ENCODE measurements around the gene JAM2.
"Not testable (repeated sequence)": the region's sequence is repeated elsewhere in the genome, so short reads cannot be mapped to it uniquely, and the experiment has no call there.

Gene JAM2

DNA sequence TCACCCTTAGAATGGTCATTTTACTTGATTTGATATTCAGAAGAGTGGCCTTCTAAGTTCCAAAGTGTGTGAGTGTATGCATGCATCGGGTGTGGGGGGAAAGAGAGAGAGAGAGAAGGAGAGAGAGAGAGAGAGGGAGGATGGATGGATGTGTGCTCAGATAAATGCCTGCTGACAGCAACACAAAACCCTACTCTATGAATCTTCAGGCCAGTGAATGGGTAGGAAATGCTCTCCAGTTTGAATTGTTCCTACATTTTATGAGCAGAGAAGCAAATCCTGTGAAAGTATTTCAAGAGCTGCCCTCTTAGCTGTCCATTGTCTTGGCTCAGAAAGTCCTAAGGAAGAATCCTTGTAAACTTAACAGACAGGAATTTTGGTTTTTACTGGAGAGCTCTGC, 7.4 kb downstream of the JAM2 start:
- DNase-seq, result no peak

DNA sequence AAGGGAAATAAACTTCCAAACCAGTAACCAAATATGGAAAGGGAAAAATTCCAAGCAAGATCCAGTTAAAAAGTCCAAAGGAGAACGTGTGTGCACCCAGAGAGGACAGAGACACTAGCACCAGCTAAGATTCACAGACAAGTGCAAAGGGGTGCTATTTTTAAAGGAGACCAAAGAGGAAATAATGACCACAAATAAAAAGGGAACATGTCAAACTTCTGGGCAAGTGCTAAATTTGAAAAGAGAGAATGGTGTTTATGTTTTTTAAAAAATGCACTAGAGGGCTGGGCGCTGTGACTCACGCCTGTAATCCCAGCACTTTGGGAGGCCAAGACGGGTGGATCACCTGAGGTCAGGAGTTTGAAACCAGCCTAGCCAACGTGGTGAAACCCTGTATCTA, 8.6 kb downstream of the JAM2 start:
- no peak for DNase-seq

DNA sequence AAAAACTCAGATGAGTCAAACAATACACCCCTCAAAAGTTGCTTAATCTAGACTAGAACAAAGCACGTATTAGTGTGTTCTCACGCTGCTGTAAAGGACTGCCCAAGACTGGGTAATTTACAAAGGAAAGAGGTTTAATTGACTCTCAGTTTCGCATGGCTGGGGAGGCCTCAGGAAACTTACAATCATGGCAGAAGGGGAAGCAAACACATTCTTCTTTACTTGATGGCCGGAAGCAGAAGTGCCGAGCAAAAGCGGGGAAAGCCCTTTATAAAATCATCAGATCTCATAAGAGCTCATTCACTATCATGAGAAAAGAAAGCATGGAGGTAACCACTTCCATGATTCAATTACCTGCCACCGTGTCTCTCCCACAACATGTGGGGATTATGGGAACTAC, 10.1 kb downstream of the JAM2 start:
- no peak for DNase-seq

DNA sequence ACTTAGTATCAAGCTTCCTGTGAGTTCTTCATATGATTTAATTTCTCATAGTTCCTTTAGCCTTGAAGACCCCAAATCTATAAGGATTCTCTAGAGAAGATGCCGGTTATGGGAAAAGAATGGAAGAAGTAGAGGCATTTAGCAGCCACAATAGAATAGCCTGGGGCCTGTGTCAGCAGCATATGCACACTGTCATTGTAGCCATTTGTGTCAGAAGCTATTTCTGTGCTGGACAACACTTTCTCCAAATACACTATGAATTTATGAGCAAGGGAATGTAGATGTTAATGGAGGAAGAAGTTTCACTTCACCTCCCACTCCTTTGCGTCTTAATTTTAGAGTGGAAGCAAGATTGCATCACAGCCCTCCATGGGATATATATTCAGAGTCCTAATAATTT, 17.4 kb downstream of the JAM2 start:
- DNase-seq, result no peak

DNA sequence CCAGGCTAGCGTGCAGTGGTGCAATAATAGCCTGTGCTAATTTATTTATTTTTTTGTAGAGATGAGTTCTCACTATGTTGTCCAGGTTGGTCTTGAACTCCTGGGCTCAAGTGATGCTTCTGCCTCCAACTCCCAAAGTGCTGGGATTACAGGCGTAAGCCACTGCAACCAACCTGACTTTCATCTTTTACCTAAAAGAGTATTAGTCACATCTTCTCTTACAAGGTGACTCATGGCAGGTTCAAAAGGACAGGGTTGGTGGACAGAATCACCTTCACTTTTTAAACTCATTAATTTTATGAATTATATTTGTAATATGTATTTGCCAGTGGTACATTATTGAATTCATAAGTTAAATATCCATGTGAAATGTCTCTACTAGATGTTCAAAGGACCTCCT, 18.1 kb downstream of the JAM2 start:
- DNase-seq, result no peak

DNA sequence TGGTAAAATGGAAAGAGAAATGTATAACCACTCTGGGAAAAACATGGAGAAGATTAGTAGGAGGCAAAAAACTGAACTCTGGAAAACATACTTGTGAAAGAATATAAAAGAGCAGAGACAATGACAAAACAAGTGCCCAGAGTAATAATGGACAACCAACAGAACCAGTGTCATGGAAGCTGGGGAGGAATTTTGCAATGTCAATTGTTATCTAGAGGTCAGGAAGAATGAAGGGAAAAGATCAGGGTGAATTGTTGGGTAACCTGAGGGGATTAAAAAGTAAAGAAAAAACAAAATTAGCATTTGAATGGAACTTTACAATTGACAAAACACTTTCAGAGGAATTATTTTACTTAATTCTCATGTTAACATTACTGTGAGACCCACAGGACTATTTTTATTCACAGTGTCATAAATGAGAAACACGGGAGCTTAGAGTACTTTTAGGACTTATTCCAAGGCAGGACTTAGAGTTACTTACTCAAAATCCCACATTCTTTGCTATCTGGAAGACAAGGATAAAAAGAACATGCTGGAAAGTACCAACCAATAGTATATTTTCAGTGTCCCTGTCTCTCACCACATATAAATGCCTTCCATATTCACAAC, 19.5 kb downstream of the JAM2 start:
- no peak for DNase-seq

DNA sequence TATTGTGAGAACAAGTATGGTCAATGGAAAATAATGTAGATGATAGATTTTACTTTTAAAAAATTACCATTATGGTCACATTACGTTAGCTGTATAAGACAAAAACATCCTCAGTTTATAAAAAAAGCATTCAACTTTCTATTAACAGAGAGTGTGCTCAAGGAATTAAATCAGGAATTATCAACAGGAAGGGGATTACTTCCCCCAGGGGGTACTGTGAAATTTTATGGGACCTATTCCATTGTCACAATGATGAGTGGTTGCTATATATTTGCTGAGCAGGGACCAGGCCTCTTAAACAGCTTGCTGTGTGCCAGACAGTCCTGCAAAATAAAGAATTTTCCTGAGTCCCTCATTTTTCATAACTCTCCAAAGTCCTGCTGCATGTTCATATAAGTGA, 21.2 kb downstream of the JAM2 start:
- no peak for DNase-seq

DNA sequence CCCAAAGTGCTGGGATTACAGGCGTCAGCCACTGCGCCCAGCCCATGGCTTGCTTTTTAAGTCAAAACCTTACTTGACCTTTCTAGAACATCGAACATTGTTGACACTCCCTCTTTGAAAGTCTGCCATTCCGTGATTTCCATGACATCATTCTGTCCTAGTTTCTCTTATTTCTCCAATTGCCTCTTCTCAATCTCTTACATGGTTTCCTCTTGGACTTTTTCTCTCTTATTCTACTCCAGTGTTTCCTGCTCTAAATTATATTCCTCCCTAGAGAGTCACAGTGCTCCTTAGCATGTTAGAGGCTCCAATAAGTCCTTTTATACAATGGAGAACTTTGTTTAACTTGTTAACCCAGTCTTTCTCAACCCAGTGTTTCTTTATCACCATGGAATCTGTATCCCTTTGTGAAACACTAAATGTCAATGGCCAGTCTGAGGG, 25.5 kb downstream of the JAM2 start:
- no peak for DNase-seq

DNA sequence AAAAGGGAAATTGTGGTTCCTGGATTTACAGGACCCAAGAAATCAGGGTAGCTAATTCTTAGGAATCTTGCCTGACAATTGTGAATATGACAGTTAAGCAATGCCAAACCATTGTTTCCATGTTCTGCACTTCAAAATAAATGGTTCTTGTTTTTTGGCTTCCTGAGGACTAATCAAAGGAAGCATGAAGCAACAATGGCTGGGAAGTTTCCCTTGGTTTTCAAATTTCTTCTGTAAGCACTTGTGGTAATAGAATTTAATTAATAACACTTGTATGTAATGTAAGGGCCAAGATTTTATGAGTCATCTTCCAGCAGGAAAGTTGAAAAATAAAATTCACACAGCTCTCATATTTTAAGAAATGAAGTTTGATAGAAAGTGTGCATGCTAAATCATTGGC, 31.7 kb downstream of the JAM2 start:
- DNase-seq, result no peak

DNA sequence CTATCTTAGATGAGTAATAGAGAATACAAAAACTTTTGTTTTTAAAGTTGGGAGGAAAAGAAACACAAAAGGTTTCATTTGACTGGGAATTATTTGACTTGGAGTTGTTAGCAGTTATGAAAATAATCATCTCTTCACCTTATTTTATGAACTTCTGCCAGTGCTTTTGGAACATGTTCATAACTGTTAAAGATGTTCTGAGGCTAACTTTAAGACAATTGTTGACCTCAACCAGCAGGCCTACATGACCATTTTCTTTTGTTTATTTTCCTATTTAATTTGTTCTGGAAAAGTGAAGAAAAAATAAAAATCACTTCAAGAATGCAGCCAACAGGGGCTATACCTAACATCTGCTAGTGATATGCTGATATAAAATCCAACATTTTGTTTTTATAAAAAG, 37.4 kb downstream of the JAM2 start:
- DNase-seq, result no peak

DNA sequence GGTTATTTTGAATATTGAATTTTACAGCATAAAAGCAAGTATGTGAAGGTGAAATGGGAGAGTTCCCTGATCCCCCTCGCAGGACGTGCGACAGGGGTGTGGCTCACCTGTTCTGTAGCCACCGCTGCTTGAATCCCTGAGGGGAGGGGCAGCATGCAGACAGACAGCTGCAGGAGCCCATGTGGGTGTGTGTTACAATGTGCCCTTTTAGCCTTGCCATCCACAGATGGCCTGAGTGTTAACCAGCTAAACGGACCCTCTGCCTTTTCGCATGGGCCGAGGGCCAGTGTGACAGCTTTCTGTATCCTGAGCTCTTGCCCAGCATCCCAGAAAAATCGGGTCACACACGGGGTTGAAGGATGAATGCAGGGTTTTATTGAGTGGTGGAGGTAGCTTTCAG, 43.3 kb downstream of the JAM2 start:
- DNase-seq, result no peak

DNA sequence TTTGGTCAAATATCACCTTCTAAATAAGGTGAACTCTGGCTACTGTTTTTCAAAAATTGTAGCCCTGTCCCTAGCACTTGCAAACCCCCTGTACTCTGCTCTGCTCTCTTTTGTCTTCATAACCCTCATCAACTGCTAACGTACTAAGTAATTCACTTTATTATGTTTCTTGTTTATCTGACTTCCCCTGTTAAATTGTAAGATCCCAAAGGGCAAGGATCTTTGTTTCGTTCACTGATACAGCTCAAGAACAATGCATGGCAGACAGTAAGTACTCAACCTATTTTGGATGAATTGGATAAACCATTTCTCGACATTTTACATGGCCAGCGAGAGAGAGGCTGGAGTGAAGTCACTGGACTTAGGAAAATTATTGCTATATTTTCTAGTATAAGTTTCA, 48.7 kb downstream of the JAM2 start:
- no peak for DNase-seq

DNA sequence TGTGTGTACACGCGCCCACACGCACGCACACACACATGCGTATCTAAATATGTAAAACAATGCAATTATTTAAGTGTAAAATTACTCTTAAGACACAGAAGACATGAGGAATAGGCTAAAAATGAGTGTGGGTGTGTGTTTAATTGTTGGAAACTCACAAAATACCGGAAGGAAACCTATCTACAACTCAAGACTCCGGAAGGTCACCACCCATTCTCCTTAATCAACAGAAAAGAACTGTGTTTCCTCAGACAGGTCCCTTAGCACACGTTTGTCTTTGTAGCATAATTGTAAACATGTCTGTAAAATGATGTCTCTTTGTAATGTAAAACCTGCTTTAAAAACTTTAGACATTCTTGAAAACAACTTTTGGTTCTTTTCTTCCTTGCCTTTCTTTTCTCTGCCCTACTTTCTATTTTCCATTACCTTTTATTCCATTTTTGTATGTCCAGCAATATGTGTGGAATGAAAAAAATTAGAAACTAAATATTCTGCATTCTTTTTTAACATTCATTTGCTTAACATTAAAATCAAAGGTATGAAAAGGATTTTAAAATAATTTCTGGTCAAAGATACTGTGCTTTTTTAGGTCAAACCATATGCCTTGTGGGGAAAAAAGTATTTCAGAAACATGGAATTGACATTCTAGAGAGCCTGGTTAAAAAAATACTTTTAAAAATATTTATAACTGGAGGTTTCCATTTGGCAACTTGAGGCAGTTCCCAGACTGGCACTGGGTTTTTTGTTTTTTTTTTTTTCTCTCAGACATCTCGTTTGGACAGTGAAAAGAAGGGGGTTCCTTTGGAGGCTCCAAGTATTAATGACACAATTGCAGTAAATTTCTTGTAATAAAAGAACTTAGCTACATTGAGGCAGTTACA, 49.5 kb downstream of the JAM2 start:
- no peak for DNase-seq

DNA sequence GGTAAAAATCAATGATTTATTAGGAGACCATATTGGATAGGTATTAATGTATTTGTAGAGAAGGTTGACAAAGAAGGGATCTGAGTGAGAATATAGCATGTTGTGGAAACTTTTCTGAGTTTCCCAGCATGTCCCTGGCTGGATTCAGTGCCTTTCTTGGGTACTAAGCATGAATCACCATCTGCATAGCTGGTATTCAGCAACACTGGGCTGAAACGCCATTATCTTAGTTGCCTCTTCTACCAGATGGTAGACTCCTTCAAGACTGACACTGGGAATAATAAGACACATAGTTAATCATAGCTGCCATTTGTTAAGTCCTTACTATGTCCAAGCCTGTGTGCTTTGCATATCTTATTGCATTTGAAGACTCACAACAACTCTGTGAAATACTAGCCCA, 50.2 kb downstream of the JAM2 start:
- DNase-seq, result no peak

DNA sequence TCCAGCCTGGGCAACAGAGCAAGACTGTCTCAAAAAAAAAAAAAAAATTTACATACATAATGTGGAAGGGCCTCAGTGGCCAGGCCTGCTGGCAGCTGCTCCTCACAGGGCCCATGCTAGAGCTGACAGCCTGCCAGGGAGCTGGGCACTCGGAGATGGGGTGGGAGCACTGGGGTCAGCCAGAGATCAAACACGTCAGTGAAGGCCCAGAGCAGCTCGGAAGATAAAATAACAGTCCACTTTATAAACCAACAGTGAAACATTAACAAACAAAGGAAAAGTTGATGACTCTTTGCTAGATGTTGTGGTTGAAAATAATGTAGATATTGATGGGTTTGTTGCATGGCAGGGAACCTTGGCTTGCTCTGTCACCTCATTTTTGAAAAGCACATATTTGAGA, 52.9 kb downstream of the JAM2 start:
- no peak for DNase-seq

DNA sequence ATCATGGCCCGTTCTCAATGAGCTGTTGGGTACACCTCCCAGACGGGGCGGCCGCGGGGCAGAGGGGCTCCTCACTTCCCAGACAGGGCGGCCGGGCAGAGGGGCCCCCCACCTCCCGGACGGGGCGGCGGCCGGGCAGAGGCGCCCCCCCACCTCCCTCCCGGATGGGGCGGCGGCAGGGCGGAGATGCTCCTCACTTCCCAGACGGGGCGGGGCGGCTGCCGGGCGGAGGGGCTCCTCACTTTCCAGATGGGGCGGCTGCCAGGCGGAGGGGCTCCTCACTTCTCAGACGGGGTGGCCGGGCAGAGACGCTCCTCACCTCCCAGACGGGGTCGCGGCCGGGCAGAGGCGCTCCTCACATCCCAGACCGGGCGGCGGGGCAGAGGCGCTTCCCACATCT, 56.4 kb downstream of the JAM2 start:
- DNase-seq, result not testable (repeated sequence)

DNA sequence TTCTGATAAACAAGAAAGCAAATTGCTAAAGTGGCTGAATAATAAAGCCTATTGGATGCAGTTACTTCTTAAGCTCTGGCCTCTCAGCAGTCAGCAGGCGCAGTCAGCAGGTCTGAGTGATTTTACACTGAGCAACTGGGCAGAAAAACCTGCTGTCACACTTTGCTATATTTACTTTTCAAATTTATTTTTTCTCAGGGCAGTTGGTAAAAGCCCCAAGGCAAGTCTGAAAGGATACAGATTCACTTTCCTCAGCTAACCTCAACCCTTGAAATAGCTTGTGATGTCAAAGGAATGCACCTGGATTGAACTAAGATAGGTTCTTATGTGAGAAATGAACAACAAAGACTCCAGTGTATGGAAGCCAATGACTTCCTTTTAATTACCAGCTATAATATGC, 61.7 kb downstream of the JAM2 start:
- no peak for DNase-seq

DNA sequence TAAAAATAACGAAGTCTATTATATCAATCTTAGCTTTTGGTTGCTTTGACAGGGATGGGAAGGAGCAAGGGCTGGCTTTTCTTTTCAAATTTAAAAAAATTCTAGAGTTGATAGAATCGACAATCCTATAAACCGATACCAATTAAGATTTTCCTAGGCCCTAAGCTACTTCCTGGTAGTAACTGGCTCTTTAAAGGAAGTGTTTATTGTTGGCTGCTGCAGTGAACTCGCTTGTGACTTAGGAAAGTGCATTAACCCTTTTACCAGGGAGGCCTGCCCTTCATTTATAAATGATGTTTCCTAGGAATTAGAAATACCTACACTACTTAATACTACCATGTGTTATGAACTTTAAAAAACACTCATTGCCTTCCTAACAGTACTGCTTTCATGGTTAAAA, 62.5 kb downstream of the JAM2 start:
- no peak for DNase-seq

DNA sequence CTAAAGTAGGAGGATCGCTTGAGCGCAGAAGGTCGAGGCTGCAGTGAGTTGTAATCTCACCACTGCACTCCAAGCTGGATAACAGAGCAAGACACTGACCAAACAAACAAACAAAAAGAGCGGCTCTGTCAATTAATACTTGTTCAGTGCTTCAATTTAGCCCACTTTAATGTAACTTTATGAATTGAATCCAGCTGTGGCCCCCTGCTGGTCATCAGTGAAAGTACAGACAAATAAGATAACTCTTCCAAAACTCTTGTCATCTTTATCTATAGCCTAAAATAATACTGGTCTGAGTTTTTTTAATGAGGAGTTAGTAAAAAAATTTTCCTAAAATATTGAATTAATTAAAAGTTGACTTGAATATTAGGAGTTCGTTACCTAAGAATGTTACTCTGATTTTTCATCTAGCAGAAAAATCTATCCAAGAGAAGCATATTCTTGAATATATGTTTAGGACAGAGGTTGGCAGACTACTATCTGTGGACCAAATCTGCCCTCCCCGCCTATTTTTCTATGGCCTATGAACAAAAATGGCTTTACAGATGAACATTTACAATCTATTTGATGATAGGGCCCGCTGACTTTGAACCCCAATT, 69.5 kb downstream of the JAM2 start:
- peak; percentile 76 for DNase-seq

DNA sequence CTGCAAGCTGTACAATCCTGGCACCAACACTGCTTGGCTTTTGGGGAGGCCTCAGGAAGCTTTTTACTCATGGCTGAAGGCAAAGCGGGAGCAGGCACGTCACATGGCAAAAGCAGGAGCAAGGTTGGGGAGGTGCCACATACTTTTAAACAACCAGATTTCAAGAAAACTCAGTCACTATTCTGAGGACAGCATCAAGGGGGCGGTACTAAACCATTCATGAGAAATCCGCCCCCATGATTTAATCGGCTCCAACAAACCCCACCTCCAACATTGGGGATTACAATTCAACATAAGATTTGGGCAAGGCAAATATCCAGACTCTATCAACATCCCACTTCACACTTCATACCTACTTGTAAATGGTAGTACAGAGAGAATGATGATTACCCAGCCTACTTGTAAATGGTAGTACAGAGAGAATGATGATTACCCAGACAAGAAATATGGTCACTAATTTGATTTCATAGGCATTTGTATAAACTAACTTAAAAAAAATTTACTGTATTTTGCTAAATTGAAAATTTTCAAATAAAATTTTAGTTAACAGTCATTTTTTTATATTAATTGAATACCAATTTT, 70.7 kb downstream of the JAM2 start:
- DNase-seq, result peak; percentile 19

DNA sequence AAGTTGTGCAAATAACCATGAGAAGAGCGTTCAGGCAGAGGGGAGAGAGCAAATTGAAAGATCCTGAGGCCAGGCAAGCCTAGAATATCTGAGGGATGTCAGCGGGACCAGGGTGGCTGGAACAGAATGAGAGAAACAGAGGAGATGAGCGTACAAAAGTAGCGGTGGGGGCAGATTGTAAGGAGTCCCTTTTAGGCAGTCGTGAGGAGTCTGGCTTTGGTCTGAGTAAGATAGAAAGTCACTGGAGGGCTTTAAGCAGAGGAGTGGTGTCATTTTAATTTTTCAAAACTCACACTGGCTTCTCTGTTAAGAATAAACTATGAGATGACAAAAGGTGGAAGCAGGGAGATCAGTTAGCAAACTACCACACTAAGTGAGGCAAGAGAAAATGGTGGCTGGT, 71.5 kb downstream of the JAM2 start:
- no peak for DNase-seq

DNA sequence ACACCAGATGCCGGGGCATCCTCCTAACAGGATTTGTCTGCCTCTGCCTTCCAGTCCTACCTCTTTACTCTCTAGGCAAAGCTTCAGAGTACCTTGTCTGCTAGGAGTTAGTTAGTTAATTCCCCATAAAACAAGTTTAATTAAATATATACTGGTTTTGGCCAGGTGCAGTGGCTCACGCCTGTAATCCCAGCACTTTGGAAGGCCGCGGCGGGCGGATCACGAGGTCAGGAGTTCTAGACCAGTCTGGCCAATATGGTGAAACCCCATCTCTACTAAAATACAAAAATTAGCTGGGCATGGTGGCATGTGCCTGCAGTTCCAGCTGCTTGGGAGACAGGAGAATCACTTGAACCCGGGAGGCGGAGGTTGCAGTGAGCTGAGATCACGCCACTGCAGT, 75.0 kb downstream of the JAM2 start:
- DNase-seq, result not testable (repeated sequence)

DNA sequence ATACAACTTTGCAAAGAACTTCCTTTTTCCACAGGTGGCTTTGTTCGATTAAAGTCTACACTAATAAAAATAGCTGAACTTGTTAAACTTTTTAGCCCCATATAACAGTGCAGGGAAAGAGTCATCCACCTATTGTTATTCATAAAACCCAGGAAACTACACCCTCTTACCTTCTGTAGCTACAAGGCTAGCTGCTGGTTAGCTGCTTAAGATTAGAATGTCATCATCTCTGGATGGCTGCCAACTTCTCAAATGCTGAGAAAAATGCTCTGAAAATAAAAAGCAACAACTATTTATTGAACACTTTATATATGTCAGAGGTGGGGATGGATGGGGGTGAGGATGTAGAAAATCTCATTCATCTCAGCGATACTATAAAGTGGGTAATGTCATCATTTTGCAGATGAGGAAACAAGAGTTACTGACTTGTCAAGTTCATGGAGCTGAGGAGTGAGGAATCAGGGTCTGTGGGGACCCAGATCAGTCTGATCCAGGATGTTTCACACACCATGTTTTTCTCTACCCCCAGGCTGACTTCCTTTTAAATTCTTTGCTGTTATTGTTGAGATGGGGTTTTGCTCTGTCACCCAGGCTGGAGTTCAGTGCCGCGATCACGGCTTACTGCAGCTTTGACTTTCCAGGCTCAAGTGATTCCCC, 78.6 kb downstream of the JAM2 start:
- DNase-seq, result peak; percentile 85

Measured in hematopoietic multipotent progenitor cell treated with erythropoietin and hydrocortisone succinate and interleukin-3 and kit ligand, for 6 days (in vitro differentiated cells).